Chondrocyte (in vitro differentiated cells): ENCODE data around the gene FRMD7. TPM values are rescaled to one million over a fixed set of nuclear protein-coding genes. Genes with fewer than 3 reads are reported as not detected.

Source experiments
- DNase-seq: peaks from one replicate; pipeline ENCODE4 v3.0.0; 2021; ENCODE audit warnings: mixed read lengths, low spot score
- H3K27ac Mint-ChIP-seq: one replicate; pipeline ENCODE4 v1.8.0; 2021; ENCODE audit warnings: mild to moderate bottlenecking, moderate library complexity, mixed read lengths; ENCODE audit not compliant: unreplicated experiment
- H3K27me3 Mint-ChIP-seq: 2 replicates; pipeline ENCODE4 v1.8.0; 2021; ENCODE audit warnings: low read depth, mixed read lengths
- H3K36me3 Mint-ChIP-seq: 2 replicates; pipeline ENCODE4 v1.8.0; 2021; ENCODE audit warnings: low read depth, mixed read lengths
- H3K4me1 Mint-ChIP-seq: 2 replicates; pipeline ENCODE4 v1.8.0; 2021; ENCODE audit warnings: low read depth, mild to moderate bottlenecking, mixed read lengths
- H3K4me3 Mint-ChIP-seq: one replicate; pipeline ENCODE4 v1.8.0; 2021; ENCODE audit warnings: mild to moderate bottlenecking, moderate library complexity, mixed read lengths; ENCODE audit not compliant: unreplicated experiment
- H3K9me3 Mint-ChIP-seq: 2 replicates; pipeline ENCODE4 v1.8.0; 2021; ENCODE audit warnings: low read depth, mixed read lengths
- long read RNA-seq: library from polyadenylated mRNA; stranded (forward); transcript quantifications from one replicate; pipeline ENCODE4 v2.0.0, GENCODE V29; 2021
- total RNA-seq: library from RNA; stranded (reverse); gene quantifications from 3 replicates; pipeline ENCODE4 v1.2.1, GENCODE V29; 2021
- TF ChIP-seq, protein P1 (sequence below): fragments of 200-600 bp; sonication (generic); IDR thresholded peaks from 2 replicates; pipeline ENCODE4 v1.5.0; 2021; ENCODE audit warnings: antibody characterized with exemption, mild to moderate bottlenecking, moderate library complexity

The FRMD7 gene
- 0.21 to 0.34 TPM (median 0.25 TPM) in 3 replicates for total RNA-seq
- long read RNA-seq, partial matches to known transcripts, result 0 of 1 reads
- long read RNA-seq, other reads (novel, unspliced or antisense), result 0 of 1 reads

DNA sequence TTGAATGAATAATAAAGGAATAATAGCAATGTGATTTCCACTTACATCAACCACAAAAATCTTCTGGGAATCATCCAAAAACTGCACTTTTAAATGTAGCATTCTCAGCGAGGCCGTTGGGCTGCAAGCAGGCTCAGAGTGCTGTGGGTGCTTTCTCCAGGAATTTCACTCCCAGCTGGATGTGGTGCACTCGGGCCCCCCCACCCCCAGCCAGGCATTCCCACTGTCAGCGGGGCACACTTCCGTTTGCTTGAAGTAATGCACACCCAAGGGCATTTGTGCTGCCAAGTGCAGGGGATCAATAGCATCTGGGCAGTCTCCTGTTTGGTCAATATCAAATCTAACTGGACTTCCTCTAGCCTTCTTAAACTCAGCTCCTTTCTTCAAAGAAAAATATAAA, at the start of gene FRMD7:
FRMD7 (minus strand) TSS at position 278 of the 400 bp plus-strand sequence; CDS start at position 102, 176 bp downstream.
- H3K4me1 Mint-ChIP-seq, result peaks cover 32% of the 10 kb centered on the region
- no peaks in the 10 kb centered on the region for H3K27me3 Mint-ChIP-seq
- H3K27ac Mint-ChIP-seq, result peak within 1 kb of the TSS; percentile 88
- H3K4me3 Mint-ChIP-seq, result peak within 1 kb of the TSS; percentile 45
- TF ChIP-seq, protein P1, sequence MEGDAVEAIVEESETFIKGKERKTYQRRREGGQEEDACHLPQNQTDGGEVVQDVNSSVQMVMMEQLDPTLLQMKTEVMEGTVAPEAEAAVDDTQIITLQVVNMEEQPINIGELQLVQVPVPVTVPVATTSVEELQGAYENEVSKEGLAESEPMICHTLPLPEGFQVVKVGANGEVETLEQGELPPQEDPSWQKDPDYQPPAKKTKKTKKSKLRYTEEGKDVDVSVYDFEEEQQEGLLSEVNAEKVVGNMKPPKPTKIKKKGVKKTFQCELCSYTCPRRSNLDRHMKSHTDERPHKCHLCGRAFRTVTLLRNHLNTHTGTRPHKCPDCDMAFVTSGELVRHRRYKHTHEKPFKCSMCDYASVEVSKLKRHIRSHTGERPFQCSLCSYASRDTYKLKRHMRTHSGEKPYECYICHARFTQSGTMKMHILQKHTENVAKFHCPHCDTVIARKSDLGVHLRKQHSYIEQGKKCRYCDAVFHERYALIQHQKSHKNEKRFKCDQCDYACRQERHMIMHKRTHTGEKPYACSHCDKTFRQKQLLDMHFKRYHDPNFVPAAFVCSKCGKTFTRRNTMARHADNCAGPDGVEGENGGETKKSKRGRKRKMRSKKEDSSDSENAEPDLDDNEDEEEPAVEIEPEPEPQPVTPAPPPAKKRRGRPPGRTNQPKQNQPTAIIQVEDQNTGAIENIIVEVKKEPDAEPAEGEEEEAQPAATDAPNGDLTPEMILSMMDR, result no peak
- no peak for DNase-seq
- H3K36me3 Mint-ChIP-seq, result no peaks in the 10 kb centered on the region
- H3K9me3 Mint-ChIP-seq, result no peaks in the 10 kb centered on the region

DNA sequence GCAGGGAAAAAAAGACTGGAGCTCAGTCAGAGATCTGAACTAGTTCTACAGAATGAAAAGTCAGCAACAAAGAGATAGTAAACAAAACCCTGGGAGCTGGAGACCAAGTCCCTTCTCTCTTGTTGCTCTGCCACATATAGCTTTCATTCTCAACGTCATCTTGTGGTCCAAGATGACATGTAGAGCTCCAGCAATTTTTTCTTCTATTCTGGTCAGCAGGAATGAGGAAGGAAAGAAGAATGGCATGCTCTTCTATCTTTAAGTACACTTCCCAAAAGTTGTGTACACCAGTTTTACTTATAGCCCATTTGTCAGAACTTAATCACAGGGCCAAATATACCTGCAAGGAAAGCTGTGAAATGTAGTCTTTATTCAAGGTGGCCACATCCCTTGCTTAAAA, 45.8 kb upstream of the FRMD7 start:
- Mint-ChIP-seq H3K9me3 (no peaks in the 10 kb centered on the region), H3K4me3 (no peak overlapping the region), H3K4me1 (peaks cover 14% of the 10 kb centered on the region), H3K27me3 (no peaks in the 10 kb centered on the region), H3K27ac (no peak overlapping the region), H3K36me3 (no peaks in the 10 kb centered on the region)
- TF ChIP-seq, protein P1, result no peak
- no peak for DNase-seq

- no peak for DNase-seq
- Mint-ChIP-seq H3K9me3 (no peaks in the 10 kb centered on the region), H3K27ac (no peak overlapping the region), H3K36me3 (no peaks in the 10 kb centered on the region), H3K4me1 (peaks cover 14% of the 10 kb centered on the region), H3K4me3 (no peak overlapping the region), H3K27me3 (no peaks in the 10 kb centered on the region)
- TF ChIP-seq, protein P1, result peak; percentile 1
Observed at GRCh38 chrX:132171881-132172280, 44.1 kb upstream of the FRMD7 start.

GRCh38 chrX:132171478-132171877, 43.7 kb upstream of the FRMD7 start:
- no peaks in the 10 kb centered on the region for H3K9me3 Mint-ChIP-seq
- H3K27me3 Mint-ChIP-seq, result no peaks in the 10 kb centered on the region
- no peak for DNase-seq
- H3K4me3 Mint-ChIP-seq, result no peak overlapping the region
- H3K36me3 Mint-ChIP-seq, result no peaks in the 10 kb centered on the region
- no peak overlapping the region for H3K27ac Mint-ChIP-seq
- TF ChIP-seq, protein P1, result peak; percentile 36
- H3K4me1 Mint-ChIP-seq, result peaks cover 14% of the 10 kb centered on the region

DNA sequence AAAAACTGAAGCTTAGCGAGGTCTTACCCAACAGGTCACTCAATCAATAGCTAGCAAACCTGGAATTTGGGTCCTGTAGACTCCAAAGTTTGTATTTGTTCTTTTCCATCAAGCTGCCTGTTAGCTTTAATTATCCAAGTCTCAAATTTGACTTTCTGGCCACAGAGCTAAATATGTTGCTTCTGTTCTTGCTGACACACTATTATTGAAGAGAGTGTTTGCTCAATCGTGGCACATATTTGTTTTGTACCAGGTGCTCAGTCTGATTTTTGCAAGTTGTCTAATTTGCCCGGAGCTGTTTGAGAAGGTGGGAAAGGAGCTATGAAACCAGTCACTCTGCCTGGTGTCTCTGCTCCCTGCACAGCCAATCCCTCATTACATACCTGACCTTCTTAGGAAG, 41.7 kb upstream of the FRMD7 start:
- DNase-seq, result no peak
- peaks cover 8% of the 10 kb centered on the region for H3K9me3 Mint-ChIP-seq
- H3K4me3 Mint-ChIP-seq, result no peak overlapping the region
- no peak overlapping the region for H3K27ac Mint-ChIP-seq
- no peaks in the 10 kb centered on the region for H3K27me3 Mint-ChIP-seq
- no peaks in the 10 kb centered on the region for H3K36me3 Mint-ChIP-seq
- TF ChIP-seq, protein P1, result no peak
- peaks cover 14% of the 10 kb centered on the region for H3K4me1 Mint-ChIP-seq
